HG03558 (cell line): ENCODE data around the gene STX2.

Experiments
- ATAC-seq: cut with Tn5 transposase; IDR thresholded peaks from one replicate; pipeline ENCODE4 v1.9.1; 2021; ENCODE audit warnings: moderate number of reproducible peaks; ENCODE audit not compliant: unreplicated experiment; ENCODE audit errors: extremely low read depth

The STX2 gene

DNA sequence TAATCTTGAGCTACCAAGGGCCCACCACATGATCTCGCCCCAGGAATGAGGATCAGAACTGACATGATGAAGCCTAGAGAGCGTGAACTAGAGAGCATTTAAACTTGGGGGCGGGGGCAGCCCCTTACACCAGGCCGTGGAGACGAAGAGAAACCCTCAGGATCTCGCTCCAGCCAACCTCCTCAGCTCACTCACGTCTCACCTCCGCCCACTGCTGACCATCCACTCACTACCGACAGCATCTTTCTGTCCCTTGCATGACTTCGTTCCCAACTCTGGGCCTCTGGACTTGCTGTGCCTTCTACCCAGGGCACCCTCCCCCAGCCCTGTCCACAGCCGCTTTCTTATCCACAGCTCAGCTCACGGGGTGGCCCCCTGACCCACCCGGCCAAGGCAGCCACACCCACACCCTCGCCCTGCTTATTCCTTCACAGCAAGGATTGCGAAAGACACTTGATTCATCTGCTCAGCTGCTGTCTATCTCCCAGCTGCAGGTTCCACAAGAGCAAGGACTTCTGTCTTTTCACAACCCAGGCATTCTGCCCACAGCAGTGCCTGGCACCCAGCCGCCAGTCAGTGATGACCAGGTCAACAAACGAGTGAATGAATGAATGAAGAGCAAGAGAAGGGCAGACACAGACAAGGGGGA, 6.4 kb downstream of the STX2 start:
- no peak for ATAC-seq

DNA sequence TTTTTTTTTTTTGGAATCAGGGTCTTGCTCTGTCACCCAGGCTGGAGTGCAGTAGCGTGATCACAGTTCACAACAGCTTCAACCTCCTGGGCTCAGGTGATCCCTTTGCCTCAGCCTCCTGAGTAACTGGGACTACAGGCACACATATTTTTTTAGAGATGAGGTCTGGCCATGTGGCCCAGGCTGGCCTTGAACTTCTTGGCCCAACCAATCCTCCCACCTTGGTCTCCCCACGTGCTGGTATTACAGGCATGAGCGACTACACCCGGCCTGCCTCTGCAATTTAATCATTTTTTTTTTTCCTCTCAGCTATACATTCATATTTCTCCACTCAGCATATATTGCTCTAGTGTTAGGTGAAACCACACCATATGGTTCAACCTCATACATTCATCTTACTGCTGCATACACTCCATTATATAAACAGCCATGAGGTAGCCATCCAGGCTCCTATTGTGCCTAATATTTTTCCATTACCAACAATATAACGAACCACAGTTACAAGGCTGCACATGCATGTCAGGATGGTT, 7.1 kb downstream of the STX2 start:
- ATAC-seq, result no peak

DNA sequence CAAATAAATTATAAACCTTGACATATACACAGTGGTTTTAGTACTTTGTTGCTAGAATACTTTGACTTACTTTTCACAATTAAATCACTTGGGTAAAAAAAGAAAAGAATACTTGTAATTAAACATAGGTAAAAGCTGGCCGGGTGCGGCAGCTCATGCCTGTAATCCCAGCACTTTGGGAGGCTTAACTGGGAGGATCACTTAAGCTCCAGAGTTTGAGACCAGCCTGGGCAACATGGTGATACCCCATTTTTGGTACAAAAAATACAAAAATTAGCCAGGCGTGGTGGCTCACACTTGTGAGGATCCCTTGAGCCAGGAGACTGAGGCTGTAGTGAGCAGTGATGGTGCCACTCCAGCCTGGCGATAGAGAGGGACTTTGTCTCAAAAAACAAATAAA, 7.8 kb downstream of the STX2 start:
- no peak for ATAC-seq

DNA sequence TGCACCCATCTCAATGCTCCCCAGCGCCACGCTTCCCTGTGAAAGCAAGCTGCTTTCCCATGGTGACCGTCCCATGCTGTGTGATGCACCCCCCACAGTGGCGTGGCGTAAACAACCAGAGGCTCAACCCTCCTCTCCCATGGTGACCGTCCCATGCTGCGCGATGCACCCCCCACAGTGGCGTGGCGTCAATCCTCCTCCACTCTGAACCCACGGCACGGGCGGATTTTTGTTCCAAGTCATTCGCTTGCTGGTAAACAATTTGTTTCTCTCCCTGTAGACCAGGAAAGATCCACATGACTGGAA, 8.9 kb downstream of the STX2 start:
- no peak for ATAC-seq

GRCh38 chr12:130829391-130830245, 9.4 kb downstream of the STX2 start:
- no peak for ATAC-seq

DNA sequence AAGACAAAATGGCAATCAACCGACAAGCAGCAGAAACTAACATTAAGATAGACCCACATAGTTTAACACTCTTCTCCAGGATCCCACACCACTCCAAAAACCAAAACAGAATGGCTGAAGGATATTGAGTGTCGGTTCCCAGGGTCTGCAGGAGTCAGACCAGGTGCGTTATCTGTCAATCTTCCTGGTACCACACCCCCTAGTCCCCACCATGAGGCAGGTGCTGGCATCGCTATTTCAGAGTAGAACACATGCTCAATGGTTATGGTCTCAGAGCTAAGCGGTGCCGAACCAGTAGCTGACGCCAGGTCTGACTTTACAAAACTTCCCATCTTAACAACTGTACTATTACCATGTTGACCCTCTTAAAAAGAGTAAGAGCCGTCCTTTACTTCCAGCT, 10.2 kb downstream of the STX2 start:
- no peak for ATAC-seq

GRCh38 chr12:130827432-130827831, 11.6 kb downstream of the STX2 start:
- no peak for ATAC-seq

DNA sequence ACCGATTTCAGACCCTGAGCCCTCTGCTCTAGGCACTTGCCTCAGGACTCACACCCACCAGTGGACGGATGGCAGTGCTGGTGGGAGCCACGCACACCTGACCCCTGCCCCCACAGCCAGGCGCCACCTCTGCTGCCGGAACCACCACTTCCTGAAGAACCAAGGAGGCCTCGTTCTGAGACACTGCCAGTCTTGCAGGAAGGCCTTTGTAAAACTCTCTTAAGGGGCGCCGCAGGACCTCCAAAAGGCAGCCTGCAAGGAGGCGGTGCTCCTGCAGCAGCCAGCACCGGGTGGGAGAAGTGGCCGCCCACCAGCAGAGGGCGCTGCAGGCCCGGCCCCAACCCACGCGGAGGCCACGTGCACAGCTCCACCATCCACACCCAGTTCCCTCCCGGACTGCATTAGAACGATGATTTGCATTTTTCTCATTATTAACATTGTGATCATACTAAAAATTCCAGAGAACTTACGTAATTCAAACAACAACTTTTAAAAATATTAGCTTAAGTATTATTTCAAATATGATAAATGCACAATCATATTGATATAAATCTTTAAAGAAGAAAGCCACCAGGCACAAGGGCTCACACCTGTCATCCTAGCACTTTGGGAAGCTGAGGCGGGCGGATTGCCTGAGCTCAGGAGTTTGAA, 12.8 kb downstream of the STX2 start:
- no peak for ATAC-seq

DNA sequence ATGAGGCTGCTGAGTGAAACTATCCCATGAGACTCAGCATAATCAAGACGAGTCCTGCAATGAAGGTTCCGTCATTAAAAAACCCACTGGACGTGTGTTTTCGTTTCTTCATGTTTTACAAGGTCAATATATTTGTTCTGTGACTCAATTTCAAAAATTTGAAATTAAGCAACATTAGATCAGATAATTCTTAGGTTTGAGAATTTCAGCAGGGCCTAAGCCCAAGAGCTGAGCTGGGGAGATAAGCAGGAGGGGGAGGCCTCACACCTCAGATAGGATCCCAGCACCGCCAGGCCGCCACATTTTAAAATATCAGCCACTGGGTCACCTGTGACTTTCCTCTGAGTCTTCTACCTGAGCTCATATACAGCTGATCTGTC, 13.3 kb downstream of the STX2 start:
- no peak for ATAC-seq

DNA sequence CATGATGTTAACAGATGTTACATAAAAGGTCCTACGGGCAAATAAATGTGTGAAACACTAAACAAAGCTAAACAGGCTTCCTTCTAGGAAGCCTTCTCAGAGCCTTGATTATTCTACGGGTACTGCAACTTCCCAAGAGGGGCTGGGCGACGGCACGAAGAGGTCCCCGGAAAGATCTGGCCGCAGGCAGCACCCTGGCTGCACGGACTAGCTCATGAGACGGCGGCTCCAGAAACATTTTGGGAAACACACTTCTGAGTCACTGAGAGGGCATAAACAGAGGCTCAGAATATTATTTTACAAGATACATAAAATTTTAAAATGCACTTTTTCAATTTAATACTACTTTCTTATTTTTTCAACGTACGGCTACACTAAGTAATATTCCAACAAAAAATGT, 19.4 kb downstream of the STX2 start:
- no peak for ATAC-seq

GRCh38 chr12:130818635-130819576, 20.1 kb downstream of the STX2 start:
- peak; percentile 52 for ATAC-seq

GRCh38 chr12:130818272-130818634, 20.8 kb downstream of the STX2 start:
- ATAC-seq, result no peak

- ATAC-seq, result no peak
Measured at GRCh38 chr12:130817804-130818203, 21.2 kb downstream of the STX2 start.

DNA sequence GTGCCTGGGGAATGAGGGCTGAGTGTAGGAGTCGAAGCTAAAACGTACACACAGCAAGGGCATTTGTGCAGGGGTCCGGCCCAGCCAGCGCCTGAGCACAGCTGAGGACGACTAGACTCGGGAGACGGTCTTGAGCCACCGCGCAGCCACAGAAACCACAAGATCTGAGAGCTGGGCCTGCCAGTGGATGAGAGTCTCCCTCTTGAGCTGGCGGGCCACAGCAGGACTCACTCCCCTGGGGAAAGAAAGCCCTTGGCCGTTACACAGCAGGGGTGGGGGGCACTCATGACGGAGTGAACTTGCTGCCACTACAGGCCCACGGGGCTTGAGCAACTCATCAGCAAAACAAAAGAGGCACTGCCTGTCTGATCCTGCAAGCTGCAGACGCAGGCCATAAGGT, 23.0 kb downstream of the STX2 start:
- ATAC-seq, result no peak

DNA sequence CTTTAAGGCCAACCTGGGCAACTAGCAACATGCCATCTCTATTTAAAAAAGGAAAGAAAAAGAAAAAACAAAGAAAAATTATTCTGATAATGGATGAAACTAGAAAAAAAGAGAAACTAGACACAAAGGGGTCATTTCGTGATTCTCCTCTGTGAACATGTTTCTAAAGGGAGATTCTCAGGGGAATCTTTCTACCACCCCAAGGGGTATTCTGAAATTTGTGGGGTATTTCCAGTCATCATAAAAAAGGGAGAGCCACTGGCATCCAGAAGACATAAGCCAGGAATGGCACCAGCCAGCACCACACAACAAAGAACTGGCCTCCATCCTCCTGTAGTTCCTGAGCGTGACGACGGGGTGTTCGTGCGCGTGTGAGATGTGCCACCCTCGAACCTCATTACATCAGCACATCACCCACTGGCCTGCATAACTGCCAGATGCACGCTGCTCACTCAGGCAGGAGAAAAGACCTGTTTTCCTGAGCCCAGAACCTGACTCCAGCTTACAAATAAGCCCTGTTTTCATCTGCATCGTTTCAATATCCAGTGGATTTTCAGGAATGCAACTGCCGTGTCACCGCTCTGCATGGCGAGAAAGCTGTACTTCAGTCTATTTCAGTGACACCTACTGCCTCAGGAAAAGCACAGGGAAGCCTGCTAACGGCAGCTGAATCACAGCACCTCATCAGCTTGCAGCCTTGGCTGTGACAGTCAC, 23.9 kb downstream of the STX2 start:
- no peak for ATAC-seq

GRCh38 chr12:130813949-130814348, 25.1 kb downstream of the STX2 start:
- ATAC-seq, result no peak

DNA sequence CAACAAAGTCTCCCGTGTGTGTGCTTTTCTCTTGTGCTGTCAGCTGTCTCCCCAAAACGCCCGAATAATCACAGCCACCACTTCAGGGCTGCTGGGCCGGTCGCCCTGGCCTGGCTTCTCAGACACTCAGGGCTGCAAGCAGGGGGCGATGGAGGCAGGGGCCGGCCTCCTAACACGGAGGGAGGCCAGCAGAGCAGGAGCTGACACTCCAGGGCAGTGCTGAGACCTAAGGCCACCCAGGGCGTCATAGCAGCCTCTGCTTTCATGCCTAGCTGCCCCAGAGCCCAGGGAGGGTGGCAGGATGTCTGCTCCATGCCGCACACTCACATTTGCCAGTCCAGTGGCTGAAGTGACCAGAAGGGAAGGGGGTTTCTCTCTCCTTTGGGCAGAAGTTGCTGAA, 25.6 kb downstream of the STX2 start:
- ATAC-seq, result no peak

GRCh38 chr12:130809791-130810190, 29.3 kb downstream of the STX2 start:
- ATAC-seq, result no peak

DNA sequence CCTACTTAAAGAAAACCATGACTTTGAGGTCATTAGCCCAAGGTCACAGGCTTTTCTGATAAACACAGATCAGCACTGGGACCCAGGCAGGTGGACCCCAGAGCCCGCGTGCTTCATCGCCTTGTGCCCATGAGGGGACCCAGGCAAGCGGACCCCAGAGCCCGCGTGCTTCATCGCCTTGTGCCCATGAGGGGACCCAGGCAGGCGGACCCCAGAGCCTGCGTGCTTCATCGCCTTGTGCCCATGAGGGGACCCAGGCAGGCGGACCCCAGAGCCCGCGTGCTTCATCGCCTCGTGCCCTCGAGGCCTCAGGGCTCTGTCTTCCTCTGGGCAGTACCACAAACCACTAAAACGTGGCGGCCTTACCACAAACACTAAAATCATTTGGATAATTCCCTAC, 31.7 kb downstream of the STX2 start:
- ATAC-seq, result no peak

GRCh38 chr12:130806574-130806973, 32.5 kb downstream of the STX2 start:
- ATAC-seq, result no peak
